Erythroblast (primary cell): ENCODE data around the gene PDE9A.

Source experiments
- GATA1 ChIP-seq: IDR thresholded peaks from 2 replicates; pipeline ENCODE4 v1.6.1; 2011; ENCODE audit warnings: low read depth, mild to moderate bottlenecking, control low read depth, low read length, moderate library complexity
- POLR2A ChIP-seq: IDR thresholded peaks from 2 replicates; pipeline ENCODE4 v1.6.1; 2011; ENCODE audit warnings: mild to moderate bottlenecking, low read length

GRCh38 chr21:42785666-42786427 lies 132.4 kb downstream of the PDE9A start:
- TF ChIP-seq POLR2A (no peak), GATA1 (no peak)
